ENCODE results near the gene NEK3. TPM values are rescaled to one million over a fixed set of nuclear protein-coding genes. Genes with fewer than 3 reads are reported as not detected.

NEK3 gene
- polyA plus RNA-seq, 1 experiment: 4.8 TPM

DNA sequence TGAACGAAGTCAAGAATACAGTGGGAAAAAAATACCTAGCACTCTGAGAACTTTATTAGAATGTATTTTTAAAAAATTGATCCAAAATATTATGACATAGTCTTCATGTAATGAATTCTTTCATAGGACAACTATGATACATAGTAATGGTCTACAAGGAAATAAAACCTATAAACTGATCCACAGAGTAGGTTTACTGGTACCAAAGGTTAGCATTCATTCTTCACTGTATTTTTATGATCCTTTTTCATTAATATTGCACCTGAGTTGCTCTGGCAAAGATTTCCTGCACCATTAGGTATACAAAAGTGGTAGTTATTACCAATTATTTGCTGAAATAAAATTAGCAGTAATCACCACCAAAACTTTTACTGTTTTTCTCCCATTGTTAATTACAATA, 4.2 kb downstream of the NEK3 start:
- TF ChIP-seq, protein P1, sequence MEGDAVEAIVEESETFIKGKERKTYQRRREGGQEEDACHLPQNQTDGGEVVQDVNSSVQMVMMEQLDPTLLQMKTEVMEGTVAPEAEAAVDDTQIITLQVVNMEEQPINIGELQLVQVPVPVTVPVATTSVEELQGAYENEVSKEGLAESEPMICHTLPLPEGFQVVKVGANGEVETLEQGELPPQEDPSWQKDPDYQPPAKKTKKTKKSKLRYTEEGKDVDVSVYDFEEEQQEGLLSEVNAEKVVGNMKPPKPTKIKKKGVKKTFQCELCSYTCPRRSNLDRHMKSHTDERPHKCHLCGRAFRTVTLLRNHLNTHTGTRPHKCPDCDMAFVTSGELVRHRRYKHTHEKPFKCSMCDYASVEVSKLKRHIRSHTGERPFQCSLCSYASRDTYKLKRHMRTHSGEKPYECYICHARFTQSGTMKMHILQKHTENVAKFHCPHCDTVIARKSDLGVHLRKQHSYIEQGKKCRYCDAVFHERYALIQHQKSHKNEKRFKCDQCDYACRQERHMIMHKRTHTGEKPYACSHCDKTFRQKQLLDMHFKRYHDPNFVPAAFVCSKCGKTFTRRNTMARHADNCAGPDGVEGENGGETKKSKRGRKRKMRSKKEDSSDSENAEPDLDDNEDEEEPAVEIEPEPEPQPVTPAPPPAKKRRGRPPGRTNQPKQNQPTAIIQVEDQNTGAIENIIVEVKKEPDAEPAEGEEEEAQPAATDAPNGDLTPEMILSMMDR (IDR thresholded peaks at IDR 0.05; ENCODE audit: insufficient read depth, low read depth, low read length): no peak
- peaks cover 5% of the 10 kb centered on the region for H3K36me3 ChIP-seq (ENCODE audit: control insufficient read depth, insufficient read depth, low read length)
- DNase-seq (ENCODE audit: low read depth): no peak
- H3K4me3 ChIP-seq (ENCODE audit: low read depth, low read length): no peak overlapping the region
- ChIA-PET POLR2A (no interaction called here), CTCF (no interaction called here)
- H3K27me3 ChIP-seq (ENCODE audit: control insufficient read depth, insufficient read depth, low read length): no peaks in the 10 kb centered on the region

DNA sequence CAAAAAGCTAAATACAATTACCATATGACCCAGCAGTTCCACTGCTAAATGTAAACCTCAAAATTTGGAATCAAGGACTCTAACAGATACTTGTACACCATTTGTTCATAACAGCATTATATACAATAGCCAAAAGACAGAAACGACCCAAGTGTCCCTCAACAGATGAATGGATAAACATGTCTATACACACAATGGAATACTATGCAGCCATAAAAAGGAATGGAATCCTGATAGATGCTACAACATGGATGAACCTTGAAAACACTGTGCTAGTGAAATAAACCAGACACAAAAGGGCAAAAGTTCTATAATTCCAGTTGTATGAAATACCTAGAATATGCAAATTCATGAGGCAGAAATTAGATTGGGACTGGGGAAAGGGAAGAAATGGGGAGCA, 12.2 kb downstream of the NEK3 start:
- TF ChIP-seq, protein P1 (IDR thresholded peaks at IDR 0.05; ENCODE audit: insufficient read depth, low read depth, low read length): no peak
- ChIA-PET POLR2A (no interaction called here), CTCF (interaction anchor here (2.4 kb wide), 1 partner anchor 19 kb away, joined by 9 read pairs; the partner anchor contains the start of gene NEK5)
- Histone ChIP-seq H3K27me3 (ENCODE audit: control insufficient read depth, insufficient read depth, low read length) (no peaks in the 10 kb centered on the region), H3K36me3 (ENCODE audit: control insufficient read depth, insufficient read depth, low read length) (peaks cover 7% of the 10 kb centered on the region), H3K4me3 (ENCODE audit: low read depth, low read length) (no peak overlapping the region)
- DNase-seq (ENCODE audit: low read depth): no peak

DNA sequence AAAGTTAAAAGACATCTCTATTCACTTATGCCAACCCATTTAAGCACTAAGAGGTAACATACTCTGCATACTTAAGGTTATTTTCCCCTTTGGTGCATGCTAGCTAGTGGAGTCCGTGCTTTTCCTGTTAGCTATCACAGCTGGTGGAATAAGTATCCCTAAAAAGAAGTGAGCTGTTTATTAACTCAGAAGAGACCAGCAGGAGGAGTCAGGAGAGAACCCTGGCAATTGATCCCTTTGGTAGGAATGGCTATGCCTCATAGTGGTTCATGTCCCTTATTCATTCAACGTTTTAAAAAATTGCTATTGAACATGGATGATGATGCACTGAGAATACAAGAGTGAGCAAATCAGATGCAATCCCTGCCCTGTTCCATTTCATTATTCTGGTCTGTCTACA, 18.1 kb downstream of the NEK3 start:
- ChIA-PET POLR2A (no interaction called here), CTCF (interaction anchor here (1.8 kb wide), 1 partner anchor 309 kb away, joined by 6 read pairs; the partner anchor contains the start of gene VPS36)
- no peaks in the 10 kb centered on the region for H3K36me3 ChIP-seq (ENCODE audit: control insufficient read depth, insufficient read depth, low read length)
- no peak overlapping the region for H3K4me3 ChIP-seq (ENCODE audit: low read depth, low read length)
- no peaks in the 10 kb centered on the region for H3K27me3 ChIP-seq (ENCODE audit: control insufficient read depth, insufficient read depth, low read length)
- DNase-seq (ENCODE audit: low read depth): no peak
- TF ChIP-seq, protein P1 (IDR thresholded peaks at IDR 0.05; ENCODE audit: insufficient read depth, low read depth, low read length): no peak

DNA sequence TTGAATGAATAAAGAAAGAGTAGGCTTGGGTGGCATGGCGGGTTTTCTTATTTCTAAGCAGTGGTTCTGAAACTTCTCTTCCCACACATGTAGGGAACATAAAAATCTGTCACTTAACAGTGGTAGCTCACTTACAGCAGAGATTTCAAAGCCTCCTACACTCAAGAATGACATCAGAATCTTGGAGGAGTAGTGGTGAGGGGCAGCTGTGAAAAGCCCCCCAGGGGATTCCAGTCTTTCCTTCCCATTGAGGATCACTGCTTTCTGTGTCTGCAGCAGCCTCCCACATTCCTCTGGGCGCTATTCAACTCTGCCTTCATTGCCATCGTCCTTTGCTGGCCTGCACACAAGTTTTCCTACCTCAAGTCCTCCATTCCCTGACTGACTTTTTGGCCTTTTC, 21.9 kb downstream of the NEK3 start:
- ChIA-PET CTCF (interaction anchor here (1.6 kb wide), 1 partner anchor 9 kb away, joined by 5 read pairs; the partner anchor contains the start of gene NEK5), POLR2A (no interaction called here)
- Histone ChIP-seq H3K36me3 (ENCODE audit: control insufficient read depth, insufficient read depth, low read length) (peaks cover 2% of the 10 kb centered on the region; the same call in 1 of the 2 replicates), H3K4me3 (ENCODE audit: low read depth, low read length) (no peak overlapping the region), H3K27me3 (ENCODE audit: control insufficient read depth, insufficient read depth, low read length) (no peaks in the 10 kb centered on the region)
- TF ChIP-seq, protein P1 (IDR thresholded peaks at IDR 0.05; ENCODE audit: insufficient read depth, low read depth, low read length): no peak
- no peak for DNase-seq (ENCODE audit: low read depth)

DNA sequence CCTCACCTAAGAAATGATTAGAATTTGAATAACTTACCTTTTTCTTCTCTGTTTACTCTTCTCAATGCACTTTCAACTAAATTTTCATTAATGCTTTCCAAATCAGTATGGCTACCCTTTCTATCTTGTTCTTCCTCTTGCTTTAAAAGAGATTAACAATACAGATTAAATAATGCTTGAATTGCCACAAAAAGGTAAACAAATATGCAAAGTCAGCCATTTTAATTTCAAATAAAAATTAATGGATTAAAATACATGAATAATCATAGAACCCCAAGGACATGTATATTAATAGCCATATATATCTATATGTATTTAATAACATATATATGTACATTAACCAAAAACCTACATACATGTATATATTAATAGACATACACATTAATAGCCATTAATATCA, 22.6 kb downstream of the NEK3 start:
- H3K36me3 ChIP-seq (ENCODE audit: control insufficient read depth, insufficient read depth, low read length): peaks cover 2% of the 10 kb centered on the region; the same call in 1 of the 2 replicates
- no peak overlapping the region for H3K4me3 ChIP-seq (ENCODE audit: low read depth, low read length)
- DNase-seq (ENCODE audit: low read depth): no peak
- CTCF ChIA-PET: interaction anchor here (1.6 kb wide), 1 partner anchor 9 kb away, joined by 5 read pairs; the partner anchor contains the start of gene NEK5
- TF ChIP-seq, protein P1 (IDR thresholded peaks at IDR 0.05; ENCODE audit: insufficient read depth, low read depth, low read length): no peak
- POLR2A ChIA-PET: no interaction called here
- no peaks in the 10 kb centered on the region for H3K27me3 ChIP-seq (ENCODE audit: control insufficient read depth, insufficient read depth, low read length)

Data from BJ (cell line).